ENCODE measurements around the gene RESP18.

DNA sequence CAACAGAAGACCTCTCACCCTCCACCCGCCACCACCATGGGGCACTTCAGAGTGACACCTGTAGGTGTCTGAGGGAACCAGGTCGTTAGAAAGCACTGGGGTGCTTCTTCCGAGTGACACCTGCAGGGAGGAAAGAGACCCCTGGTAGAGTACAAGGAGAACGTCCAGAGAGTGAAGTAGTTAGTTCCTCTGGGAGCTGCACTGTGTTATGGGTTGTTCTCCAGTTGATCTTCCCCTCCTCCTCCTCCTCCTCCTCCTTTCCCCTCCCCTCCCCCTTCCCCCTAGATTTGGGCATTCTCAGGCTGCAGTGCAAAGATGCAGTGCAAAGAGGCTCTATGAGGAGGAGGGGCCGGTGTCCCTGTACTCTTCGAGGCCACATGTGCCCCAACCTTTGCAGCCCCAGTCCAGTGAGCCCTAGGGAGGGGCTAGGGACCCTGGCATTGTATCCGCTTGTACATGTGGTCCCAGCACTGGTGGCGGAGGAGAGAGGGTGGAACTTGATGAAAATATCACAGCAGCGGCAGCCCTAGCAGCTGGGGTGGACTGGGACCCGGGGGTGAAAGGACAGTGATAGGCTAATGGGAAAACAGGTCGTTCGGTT, 52.5 kb downstream of the RESP18 start:
- TF ChIP-seq, protein P1, sequence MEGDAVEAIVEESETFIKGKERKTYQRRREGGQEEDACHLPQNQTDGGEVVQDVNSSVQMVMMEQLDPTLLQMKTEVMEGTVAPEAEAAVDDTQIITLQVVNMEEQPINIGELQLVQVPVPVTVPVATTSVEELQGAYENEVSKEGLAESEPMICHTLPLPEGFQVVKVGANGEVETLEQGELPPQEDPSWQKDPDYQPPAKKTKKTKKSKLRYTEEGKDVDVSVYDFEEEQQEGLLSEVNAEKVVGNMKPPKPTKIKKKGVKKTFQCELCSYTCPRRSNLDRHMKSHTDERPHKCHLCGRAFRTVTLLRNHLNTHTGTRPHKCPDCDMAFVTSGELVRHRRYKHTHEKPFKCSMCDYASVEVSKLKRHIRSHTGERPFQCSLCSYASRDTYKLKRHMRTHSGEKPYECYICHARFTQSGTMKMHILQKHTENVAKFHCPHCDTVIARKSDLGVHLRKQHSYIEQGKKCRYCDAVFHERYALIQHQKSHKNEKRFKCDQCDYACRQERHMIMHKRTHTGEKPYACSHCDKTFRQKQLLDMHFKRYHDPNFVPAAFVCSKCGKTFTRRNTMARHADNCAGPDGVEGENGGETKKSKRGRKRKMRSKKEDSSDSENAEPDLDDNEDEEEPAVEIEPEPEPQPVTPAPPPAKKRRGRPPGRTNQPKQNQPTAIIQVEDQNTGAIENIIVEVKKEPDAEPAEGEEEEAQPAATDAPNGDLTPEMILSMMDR (IDR thresholded peaks at IDR 0.05): no peak
- TF ChIP-seq EP300 (IDR thresholded peaks at IDR 0.05) (no peak), POLR2A (IDR thresholded peaks at IDR 0.05) (no peak)

All from tibial nerve (tissue), 4 donors.